Duodenal mucosa (tissue), 2 donors: ENCODE measurements around the gene TLCD2.
A peak's percentile ranks its signal among the peaks of the same experiment; 100 is the strongest.

ENCODE experiments used
- H3K27ac ChIP-seq: one replicate; pipeline ENCODE4 v1.7.0; 2013; ENCODE audit warnings: low read depth, low read length
- H3K27me3 ChIP-seq, 2 donors: one replicate each; pipeline ENCODE4 v1.7.0; 2013; ENCODE audit warnings: low read length in 2 of 2, control low read depth in 1 of 2; ENCODE audit not compliant: insufficient read depth in 2 of 2, control insufficient read depth in 1 of 2
- H3K36me3 ChIP-seq, 2 donors: one replicate each; pipeline ENCODE4 v1.7.0; 2013; ENCODE audit warnings: low read length in 2 of 2, control low read depth in 1 of 2; ENCODE audit not compliant: insufficient read depth in 2 of 2, control insufficient read depth in 1 of 2
- H3K4me1 ChIP-seq, 2 donors: one replicate each; pipeline ENCODE4 v1.7.0; 2013; ENCODE audit warnings: low read length in 2 of 2, control low read depth in 1 of 2; ENCODE audit not compliant: insufficient read depth in 2 of 2, control insufficient read depth in 1 of 2
- H3K4me3 ChIP-seq, 2 donors: one replicate each; pipeline ENCODE4 v1.7.0; 2013; ENCODE audit warnings: low read length in 2 of 2, low read depth in 1 of 2
- H3K9ac ChIP-seq, 2 donors: one replicate each; pipeline ENCODE4 v1.7.0; 2013; ENCODE audit warnings: low read length in 2 of 2, low read depth in 1 of 2
- H3K9me3 ChIP-seq, 2 donors: one replicate each; pipeline ENCODE4 v1.7.0; 2013; ENCODE audit warnings: low read length in 2 of 2, control low read depth in 1 of 2; ENCODE audit not compliant: control insufficient read depth in 1 of 2

TLCD2 gene

GRCh38 chr17:1709971-1710806 lies at the start of gene TLCD2:
TLCD2 (minus strand) TSS chr17:1710377; CDS start chr17:1710242, 135 bp downstream.
- peak within 1 kb of the TSS; percentile 86 for H3K27ac ChIP-seq
- peak within 1 kb of the TSS; percentile 65 to 71 for H3K4me3 ChIP-seq
- no peaks in the 10 kb centered on the region for H3K27me3 ChIP-seq
- H3K9me3 ChIP-seq, result no peaks in the 10 kb centered on the region
- H3K9ac ChIP-seq, result peak within 1 kb of the TSS; percentile 80 to 91
- peaks cover 20 to 31% of the 10 kb centered on the region in 2 donors for H3K36me3 ChIP-seq
- H3K4me1 ChIP-seq, result peaks cover 31 to 41% of the 10 kb centered on the region in 2 donors

- Histone ChIP-seq H3K9ac (no peak overlapping the region), H3K4me3 (no peak overlapping the region), H3K4me1 (peaks cover 19 to 27% of the 10 kb centered on the region in 2 donors), H3K27me3 (no peaks in the 10 kb centered on the region), H3K27ac (no peak overlapping the region), H3K36me3 (no peaks in the 10 kb centered on the region), H3K9me3 (no peaks in the 10 kb centered on the region)
These were observed 49.4 kb upstream of the TLCD2 start for GRCh38 chr17:1759529-1759928.

GRCh38 chr17:1758807-1759206 lies 48.6 kb upstream of the TLCD2 start:
- Histone ChIP-seq H3K4me1 (peaks cover 13 to 20% of the 10 kb centered on the region in 2 donors), H3K27ac (no peak overlapping the region), H3K36me3 (no peaks in the 10 kb centered on the region), H3K4me3 (no peak overlapping the region), H3K9me3 (no peaks in the 10 kb centered on the region), H3K9ac (no peak overlapping the region), H3K27me3 (no peaks in the 10 kb centered on the region)

GRCh38 chr17:1755827-1756262 lies 45.7 kb upstream of the TLCD2 start:
- no peak overlapping the region for H3K4me3 ChIP-seq
- peaks cover 8 to 17% of the 10 kb centered on the region in 2 donors for H3K4me1 ChIP-seq
- H3K36me3 ChIP-seq, result no peaks in the 10 kb centered on the region
- H3K9me3 ChIP-seq, result no peaks in the 10 kb centered on the region
- H3K9ac ChIP-seq, result no peak overlapping the region
- H3K27me3 ChIP-seq, result no peaks in the 10 kb centered on the region
- no peak overlapping the region for H3K27ac ChIP-seq

- H3K27me3 ChIP-seq, result no peaks in the 10 kb centered on the region
- peaks cover 8 to 17% of the 10 kb centered on the region in 2 donors for H3K4me1 ChIP-seq
- H3K27ac ChIP-seq, result no peak overlapping the region
- H3K36me3 ChIP-seq, result no peaks in the 10 kb centered on the region
- H3K4me3 ChIP-seq, result no peak overlapping the region
- H3K9ac ChIP-seq, result no peak overlapping the region
- H3K9me3 ChIP-seq, result no peaks in the 10 kb centered on the region
These were observed 45.2 kb upstream of the TLCD2 start for GRCh38 chr17:1755252-1755826.

- Histone ChIP-seq H3K27me3 (no peaks in the 10 kb centered on the region), H3K9me3 (no peaks in the 10 kb centered on the region), H3K9ac (no peak overlapping the region), H3K4me1 (peaks cover 8 to 17% of the 10 kb centered on the region in 2 donors), H3K27ac (no peak overlapping the region), H3K36me3 (no peaks in the 10 kb centered on the region), H3K4me3 (no peak overlapping the region)
These were observed 44.4 kb upstream of the TLCD2 start for GRCh38 chr17:1754430-1755112.

- Histone ChIP-seq H3K36me3 (no peaks in the 10 kb centered on the region), H3K4me3 (no peak overlapping the region), H3K9me3 (no peaks in the 10 kb centered on the region), H3K27me3 (no peaks in the 10 kb centered on the region), H3K4me1 (peaks cover 8 to 17% of the 10 kb centered on the region in 2 donors), H3K9ac (no peak overlapping the region), H3K27ac (no peak overlapping the region)
These were observed 43.7 kb upstream of the TLCD2 start for GRCh38 chr17:1753767-1754429.

- peaks cover 8 to 17% of the 10 kb centered on the region in 2 donors for H3K4me1 ChIP-seq
- H3K27ac ChIP-seq, result no peak overlapping the region
- H3K4me3 ChIP-seq, result peak overlapping the region; percentile 44 to 55
- H3K9me3 ChIP-seq, result no peaks in the 10 kb centered on the region
- H3K9ac ChIP-seq, result peak overlapping the region in 1 of 2 donors; percentile 38
- no peaks in the 10 kb centered on the region for H3K27me3 ChIP-seq
- H3K36me3 ChIP-seq, result no peaks in the 10 kb centered on the region
These were observed 42.5 kb upstream of the TLCD2 start for GRCh38 chr17:1752425-1753262.

- no peak overlapping the region for H3K9ac ChIP-seq
- peaks cover 8 to 17% of the 10 kb centered on the region in 2 donors for H3K4me1 ChIP-seq
- no peak overlapping the region for H3K4me3 ChIP-seq
- no peaks in the 10 kb centered on the region for H3K9me3 ChIP-seq
- H3K36me3 ChIP-seq, result no peaks in the 10 kb centered on the region
- H3K27ac ChIP-seq, result no peak overlapping the region
- no peaks in the 10 kb centered on the region for H3K27me3 ChIP-seq
These were observed 40.5 kb upstream of the TLCD2 start for GRCh38 chr17:1750628-1751027.
